ENCODE data around the gene CXADR.
"Not testable (repeated sequence)": the region's sequence is repeated elsewhere in the genome, so short reads cannot be mapped to it uniquely, and the experiment has no call there.

Gene CXADR

DNA sequence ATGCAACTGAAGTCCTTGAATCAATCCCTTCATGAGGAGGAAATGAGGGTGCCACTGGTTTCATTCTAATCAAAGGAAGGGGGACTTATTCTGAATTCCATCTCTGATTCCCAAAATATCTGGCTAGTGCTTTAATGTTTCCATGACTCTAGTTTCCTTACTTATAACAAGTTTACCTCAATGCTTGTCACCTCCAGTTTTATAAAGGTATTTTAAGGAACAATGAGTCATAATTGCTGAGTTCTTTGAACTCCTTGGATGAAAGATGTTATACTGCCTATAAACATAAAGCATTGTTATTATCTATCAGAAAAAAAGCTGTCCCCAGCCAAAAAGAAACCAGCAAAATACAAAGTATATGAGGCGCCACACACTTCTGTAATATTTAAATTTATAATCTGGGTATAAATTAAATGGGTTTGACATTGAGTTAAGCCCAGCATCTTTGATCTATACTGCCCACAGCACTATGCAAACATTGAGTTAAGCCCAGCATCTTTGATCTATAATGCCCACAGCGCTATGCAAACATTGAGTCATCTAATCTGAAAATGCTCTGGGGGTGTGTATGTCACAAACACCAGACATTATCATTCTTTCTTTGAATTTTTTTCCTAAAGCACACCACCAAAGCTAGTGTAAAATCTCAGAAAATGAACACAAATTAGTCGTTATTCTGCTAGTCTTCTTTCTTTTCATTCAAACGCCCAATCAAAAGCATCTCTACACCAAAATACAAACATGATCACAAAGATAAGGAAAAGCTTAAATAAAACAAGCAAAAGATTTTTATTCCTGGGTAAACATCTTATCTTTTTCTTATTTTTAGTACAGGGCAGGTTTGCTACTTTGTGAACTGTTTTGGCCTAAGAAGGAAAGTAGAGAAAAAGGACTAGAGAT is 11.5 kb upstream of the CXADR start:
- no peak for DNase-seq (ENCODE audit: extremely low read depth in 1 of 2, low read depth in 1 of 2)

DNA sequence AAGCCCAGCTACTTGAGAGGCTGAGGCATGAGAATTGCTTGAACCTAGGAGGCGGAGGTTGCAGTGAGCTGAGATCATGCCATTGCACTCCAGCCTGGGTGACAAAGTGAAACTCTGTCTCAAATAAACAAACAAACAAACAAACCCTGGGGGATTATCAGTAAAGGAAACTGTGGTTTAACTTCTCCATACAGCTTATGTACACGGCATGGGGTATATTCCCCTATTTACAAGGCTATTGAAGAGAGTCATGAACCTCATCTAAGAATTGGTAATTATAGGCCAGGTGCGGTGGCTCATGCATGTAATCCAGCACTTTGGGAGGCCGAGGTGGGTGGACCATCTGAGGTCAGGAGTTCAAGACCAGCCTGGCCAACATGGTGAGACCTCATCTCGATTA is 9.9 kb upstream of the CXADR start:
- not testable (repeated sequence) for DNase-seq (ENCODE audit: extremely low read depth in 1 of 2, low read depth in 1 of 2)

DNA sequence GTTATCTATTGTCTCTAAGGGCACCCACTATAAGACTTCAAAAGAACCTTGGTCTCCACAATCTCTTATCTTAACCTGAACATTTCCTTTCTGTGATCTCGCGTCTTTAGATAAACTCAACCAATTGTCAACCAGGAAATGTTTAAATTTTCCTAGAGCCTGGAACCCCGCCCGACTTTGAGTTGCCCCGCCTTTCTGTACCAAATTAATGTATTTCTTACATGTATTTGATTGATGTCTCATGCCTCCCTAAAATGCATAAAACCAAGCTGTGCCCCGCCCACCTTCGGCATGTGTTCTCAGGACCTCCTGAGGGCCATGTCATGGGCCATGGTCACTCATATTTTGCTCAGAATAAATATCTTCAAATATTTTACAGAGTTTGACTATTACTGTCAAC is 5.9 kb upstream of the CXADR start:
- no peak for DNase-seq (ENCODE audit: extremely low read depth in 1 of 2, low read depth in 1 of 2)

DNA sequence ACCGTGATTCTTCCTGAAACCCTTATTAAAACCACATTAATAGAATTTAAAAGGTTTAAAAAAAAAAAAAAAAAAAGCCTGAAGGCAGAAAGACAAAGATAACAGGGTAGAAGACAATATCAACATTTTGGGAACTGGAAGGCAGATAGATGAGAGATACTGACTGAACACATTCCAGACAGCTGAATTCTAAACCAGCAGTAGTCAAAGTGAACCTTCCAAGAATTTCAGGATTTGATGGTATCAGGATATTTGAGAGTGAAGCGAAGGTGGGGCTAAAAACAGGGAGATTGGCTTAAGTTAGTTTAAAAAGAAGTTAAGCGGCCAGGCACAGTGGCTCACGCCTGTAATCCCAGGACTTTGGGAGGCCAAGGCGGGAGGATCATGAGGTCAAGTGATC is 5.3 kb upstream of the CXADR start:
- DNase-seq (ENCODE audit: extremely low read depth in 1 of 2, low read depth in 1 of 2): no peak

DNA sequence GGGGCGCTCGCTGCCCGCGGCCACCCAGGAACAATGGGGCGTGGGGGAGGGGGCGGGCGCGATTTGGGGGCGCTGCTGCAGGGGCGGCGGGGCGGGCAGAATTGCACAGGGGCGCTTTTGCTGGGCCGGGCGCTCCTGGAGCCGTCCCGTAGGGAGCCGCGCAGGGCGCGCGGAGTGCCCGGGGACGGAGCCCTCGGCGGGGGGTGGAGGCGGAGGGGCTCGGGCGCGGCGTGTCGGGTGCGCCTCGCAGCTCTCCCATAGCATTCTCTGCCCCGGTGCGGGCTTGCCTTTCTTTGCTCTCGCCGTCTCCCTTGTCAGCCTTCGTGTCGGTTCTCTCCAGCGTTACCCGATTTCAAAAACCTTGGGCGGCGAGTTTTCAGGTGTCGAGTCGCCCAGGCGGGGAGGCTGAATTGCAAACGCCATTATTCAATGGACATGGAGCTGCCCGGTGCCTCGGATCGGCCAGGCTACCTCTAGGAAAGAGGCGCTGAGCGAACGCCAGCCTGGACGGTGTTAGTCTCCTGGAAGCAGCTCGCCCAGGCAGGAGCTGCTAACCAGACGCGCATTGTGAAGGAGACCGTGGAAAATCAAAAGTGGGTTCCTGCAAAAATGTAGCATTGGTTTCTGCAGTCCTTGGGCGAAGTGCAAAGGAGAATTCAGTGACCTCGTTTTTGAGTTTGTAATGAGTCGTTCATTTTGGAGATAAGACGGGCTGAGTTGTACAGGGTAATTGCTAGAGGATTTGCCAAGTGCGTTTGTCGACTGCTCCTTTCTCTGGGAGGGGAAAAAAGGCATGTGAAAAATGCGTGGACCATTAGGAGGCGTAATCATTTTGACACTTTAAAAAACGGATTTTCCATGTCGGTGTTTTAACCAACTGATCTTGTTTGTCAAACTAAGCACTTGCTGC is 626 bp downstream of the CXADR start:
- DNase-seq (ENCODE audit: extremely low read depth in 1 of 2, low read depth in 1 of 2): no peak

DNA sequence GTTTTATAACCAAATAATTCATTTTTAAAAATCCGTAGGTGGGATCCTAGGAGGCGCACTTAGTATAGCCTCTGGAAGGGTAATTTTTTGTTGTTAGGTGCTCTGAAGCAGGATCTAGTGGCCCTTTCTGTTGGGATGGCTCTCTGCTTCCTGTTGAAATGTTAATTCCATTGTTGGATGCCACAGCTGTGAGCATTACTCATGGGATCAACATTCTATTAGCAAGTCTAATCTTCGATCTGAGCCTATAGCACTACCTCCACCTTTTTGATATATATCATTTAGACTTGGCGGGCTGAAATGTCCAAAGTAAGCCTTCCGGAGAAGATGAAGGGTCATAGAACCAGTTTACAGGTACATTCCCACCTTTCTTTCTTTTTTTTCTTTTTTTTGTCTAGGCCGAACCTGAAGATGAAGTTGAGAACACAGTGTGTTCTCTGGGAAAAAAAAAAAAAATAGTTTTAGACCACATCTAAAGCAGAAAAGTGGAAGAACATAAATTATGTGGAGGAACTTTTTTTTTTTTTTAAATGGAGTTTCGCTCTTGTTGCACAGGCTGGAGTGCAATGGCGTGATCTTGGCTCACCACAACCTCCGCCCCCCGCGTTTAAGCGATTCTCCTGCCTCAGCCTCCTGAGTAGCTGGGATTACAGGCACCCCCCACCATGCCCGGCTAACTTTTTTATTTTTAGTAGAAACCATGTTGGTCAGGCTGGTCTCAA is 1.4 kb downstream of the CXADR start:
- no peak for DNase-seq (ENCODE audit: extremely low read depth in 1 of 2, low read depth in 1 of 2)

DNA sequence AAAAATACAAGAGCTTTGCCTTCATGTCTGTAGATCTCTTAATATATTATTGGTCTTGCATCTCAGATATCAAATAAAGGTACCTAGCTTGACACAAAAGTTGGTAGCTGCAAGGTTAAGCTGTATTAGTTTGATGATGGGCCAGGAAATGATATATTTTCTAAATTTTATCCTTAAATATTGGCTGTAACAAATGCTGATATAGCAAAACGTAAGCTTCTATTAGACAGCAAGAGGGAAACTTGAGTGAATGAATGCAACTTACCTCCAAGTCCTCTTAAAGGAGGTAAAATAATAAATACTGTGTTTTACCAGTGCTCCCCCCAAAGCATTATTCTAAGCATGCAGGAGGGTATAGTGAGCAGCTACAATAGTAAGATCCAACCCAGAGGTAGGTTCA is 4.2 kb downstream of the CXADR start:
- not testable (repeated sequence) for DNase-seq (ENCODE audit: extremely low read depth in 1 of 2, low read depth in 1 of 2)

DNA sequence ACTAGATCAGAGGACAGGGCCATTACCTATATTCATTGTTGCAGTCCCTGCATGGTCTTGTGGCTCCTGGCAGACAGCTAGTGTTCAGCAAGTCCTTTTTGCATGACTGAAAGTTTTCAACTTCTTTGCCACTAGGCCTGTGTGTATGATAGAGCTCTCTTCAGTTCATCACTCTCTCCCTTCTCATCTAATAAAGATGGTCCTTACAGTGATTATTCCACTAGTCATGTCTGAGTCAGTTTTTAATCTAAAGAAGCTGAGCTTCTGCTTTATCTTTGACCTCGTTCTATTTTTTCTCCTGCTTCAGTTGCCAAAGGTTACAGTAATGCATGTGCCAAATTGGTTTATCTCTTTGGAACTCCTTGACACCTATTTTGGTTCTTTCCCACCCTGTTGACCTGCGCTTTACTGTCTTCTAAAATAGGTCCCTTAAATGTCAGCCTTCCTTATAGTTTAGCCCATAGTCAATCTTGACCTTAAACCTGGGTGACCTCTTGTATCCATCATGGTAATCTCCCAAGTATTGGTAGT is 6.4 kb downstream of the CXADR start:
- DNase-seq (ENCODE audit: extremely low read depth in 1 of 2, low read depth in 1 of 2): no peak

DNA sequence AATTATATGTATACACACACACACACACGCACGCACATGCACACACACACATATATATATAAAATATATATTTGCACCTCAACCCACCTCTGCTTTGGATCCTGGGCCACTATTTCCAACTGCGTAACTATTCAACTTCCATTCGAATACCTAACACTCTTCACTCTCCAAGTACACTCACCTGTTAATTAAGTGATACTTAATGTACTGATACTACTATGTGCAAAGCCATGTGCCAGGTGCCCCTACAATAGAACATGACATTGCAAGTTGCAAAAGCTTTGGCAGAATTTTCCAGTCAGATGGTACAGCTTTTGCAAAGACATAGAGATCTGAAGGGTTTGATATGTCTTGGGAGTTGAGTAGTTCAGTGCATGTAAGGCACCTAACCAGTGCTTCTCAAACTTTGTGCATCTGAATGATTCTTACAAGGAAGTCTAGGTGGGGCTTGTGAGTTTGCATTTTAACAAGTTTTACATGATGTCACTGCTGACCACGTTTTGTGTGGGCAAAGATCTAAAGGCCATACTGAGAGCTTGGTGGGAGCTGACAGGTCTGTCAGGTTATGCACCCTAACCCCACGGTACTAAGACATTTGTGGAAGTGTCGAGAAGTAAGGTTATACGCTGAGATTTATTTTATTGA is 7.2 kb downstream of the CXADR start:
- DNase-seq (ENCODE audit: extremely low read depth in 1 of 2, low read depth in 1 of 2): no peak

DNA sequence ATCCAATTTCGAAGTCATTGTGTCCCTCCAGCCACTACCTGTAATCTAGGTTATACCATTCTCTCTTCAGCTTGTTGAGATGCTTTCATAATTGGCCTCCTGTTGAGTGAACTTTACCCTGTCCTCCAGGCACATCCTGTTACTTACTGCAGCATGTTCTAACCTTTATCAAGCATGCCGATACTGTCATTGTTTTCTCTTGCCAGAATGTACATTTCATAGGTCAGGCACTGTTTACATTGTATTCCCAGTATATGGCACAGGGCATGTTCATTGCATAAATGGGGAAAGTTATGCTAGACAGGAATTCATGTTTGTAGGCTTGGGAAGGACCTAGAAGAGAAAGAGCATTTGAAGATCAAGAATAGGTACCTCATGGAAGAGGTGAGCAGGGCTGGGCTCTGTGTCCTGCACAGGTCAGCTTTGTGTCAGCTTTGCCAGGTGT is 10.2 kb downstream of the CXADR start:
- no peak for DNase-seq (ENCODE audit: extremely low read depth in 1 of 2, low read depth in 1 of 2)

DNA sequence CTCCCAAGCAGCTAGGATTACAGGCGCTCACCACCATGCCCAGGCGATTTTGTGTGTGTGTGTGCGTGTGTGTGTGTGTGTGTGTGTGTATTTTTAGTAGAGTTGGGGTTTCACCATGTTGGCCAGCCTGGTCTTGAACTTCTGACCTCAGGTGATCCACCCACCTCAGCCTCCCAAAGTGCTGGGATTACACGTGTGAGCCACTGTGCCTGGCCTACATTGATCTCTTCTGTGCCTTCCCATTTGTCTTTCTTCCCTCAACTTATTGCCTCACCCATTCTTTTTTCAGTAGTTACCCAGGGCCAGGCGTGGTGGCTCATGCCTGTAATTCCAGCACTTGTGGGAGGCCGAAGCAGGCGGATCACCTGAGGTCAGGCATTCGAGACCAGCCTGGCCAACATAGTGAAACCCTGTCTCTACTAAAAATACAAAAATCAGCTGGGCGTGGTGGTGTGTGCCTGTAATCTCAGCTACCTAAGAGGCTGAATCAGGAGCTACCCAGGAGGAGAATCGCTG is 11.2 kb downstream of the CXADR start:
- not testable (repeated sequence) for DNase-seq (ENCODE audit: extremely low read depth in 1 of 2, low read depth in 1 of 2)

DNA sequence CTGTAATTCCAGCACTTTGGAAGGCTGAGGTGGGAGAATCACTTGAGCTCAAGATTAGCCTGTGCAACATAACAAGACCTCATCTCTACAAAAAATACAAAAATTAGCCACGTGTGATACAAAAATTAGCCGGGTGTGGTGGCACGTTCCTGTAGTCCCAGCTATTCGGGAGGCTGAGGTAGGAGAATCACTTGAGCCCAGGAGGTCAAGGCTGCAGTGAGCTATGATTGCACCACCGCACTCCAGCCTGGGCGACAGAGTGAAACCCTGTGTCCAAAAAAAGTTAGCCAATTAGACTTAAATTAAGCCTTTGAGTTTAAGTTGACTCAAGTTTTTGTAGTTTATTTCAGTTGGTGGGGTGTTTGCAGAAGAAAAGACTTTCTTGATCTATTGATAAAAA is 11.8 kb downstream of the CXADR start:
- no peak for DNase-seq (ENCODE audit: extremely low read depth in 1 of 2, low read depth in 1 of 2)

DNA sequence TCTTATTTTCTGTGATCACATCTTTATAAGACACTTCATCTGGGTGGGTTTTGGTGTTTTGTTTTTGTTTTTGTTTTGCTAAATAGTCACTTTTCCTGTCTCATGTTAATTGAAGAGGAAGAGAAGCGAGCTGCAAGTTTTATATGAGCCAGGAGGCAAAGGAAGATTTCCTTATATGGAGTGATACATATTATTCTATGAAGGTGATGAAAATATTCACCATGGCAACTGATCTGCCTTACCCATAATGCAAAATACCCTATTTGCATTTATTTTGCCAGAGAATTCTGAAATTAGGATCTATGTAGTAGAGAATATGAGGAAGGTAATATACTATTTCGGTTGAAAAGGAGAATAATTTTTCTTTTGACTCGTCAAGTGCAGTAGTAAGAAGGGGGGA is 13.9 kb downstream of the CXADR start:
- no peak for DNase-seq (ENCODE audit: extremely low read depth in 1 of 2, low read depth in 1 of 2)

DNA sequence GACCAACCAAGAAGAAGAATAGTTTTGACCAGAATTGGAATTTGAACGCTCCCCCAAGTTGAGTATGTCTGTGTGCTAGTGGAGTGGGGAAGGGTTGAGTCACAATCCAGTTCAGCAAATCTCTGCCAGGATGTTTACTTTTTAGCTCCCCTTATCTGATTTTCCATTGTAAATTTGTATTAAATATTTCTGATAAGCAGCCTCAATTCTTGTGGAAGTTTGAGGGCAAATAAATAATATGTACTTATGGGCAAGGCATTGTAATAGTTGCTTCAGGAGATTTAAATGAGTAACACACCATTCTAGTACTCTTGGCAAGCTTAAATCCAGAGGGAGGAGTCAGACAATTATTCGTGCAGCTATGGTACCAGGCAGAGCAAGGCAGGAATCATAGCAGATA is 14.4 kb downstream of the CXADR start:
- no peak for DNase-seq (ENCODE audit: extremely low read depth in 1 of 2, low read depth in 1 of 2)

DNA sequence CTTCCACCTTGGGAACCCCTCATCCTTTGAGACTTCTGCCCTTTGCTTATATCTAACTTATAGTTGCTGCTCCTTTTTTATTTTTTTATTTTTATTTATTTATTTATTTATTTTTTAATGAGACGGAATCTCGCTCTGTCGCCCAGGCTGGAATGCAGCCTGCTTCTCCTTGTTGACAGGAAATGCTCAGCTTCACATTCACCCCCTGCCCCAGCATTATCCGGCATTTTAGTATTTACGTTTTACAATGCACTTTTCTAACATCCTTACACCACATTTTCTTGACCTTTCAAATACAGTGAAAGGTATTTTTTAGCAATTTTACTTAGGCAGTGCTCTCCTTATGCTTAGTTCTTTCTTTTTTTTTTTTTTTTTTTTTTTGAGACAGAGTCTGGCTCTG is 14.9 kb downstream of the CXADR start:
- DNase-seq (ENCODE audit: extremely low read depth in 1 of 2, low read depth in 1 of 2): no peak

DNA sequence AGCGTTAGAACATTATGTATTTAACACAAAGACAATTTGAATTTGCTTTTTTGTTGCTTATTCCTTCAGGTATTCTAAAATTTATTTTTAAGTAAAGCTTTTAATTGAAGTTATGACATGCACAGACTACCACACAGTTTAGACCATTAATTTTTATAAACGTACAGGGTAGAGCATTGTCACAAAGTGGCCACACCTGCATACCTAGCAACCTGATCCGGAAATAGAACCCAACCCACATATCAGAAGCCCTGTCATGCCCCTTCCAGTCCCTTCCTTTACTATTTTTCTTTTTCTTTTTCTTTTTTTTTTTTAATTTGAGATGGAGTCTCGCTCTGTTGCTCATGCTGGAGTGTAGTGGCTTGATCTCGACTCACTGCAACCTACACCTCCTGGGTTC is 16.8 kb downstream of the CXADR start:
- no peak for DNase-seq (ENCODE audit: extremely low read depth in 1 of 2, low read depth in 1 of 2)

DNA sequence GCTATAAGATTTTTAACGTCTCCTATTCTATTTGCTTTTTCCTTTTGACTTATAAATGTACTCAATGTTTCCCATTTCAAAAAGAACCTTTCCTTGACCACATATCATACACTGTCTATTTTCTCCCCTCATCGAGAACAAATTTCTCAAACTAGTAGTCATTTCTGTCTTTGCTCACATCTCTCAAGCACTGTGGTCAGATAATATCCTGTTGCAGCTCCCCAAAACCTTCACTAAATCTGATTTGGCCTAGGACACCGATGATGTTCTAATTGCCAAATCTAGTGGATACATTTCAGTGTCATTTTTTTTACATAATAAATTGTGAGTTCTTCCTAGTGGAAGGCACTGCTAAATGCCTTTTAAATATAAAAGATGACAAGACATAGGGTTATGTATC is 19.4 kb downstream of the CXADR start:
- DNase-seq (ENCODE audit: extremely low read depth in 1 of 2, low read depth in 1 of 2): no peak

DNA sequence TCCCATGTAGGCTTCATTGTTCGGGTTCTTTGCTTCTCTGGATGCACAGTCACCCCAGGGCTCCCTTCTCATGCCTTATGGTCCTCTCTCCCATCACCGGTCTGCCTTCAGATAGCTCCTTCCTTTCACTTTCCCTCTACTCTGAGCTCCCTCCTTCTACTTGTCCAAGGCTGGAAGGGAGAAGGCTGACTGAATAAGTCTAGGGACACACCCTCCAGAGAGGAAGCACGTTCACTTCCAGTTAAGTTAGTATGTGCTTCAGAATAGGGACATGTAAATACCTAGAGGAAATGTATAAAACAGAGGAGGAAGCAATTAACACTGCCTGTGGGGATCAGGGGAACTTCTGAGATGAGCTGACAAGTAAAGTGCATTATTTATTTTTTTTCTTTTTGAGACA is 23.5 kb downstream of the CXADR start:
- DNase-seq (ENCODE audit: extremely low read depth in 1 of 2, low read depth in 1 of 2): no peak

DNA sequence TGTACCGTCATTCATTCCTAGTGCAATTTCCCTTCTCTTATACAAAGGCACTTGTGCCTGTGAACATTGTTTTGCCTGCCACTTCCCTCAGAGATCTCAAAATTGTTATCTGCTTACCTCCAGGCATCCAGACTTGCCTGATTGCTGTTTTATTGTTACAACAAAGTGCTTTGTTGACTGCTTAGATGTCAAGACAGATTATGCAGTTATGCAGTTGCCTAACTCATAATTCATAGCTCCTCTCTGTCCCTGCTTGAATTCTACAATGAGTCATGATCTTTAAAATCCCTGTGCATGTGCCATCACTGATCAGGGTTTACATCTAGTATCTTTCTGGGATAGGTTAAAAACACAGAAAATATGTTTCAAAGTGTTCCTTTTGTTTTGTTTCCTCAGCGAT is 24.5 kb downstream of the CXADR start:
- no peak for DNase-seq (ENCODE audit: extremely low read depth in 1 of 2, low read depth in 1 of 2)

DNA sequence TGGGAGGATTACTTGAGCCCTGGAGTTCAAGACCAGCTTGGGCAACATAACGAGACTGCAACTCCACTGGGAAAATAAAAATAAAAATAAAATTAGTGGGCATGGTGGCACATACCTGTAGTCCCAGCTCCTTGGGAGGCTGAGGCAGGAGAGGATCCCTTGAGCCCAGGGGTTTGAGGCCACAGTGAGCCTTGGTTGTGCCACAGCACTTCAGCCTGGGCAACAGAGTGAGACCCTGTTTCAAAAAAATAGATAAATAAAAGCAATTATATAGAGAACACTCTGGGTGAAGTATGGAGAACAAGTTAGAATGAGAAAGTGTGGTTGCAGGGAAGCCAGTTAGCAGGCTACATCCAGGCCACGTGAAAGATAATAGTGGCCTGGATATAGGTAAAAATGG is 25.7 kb downstream of the CXADR start:
- no peak for DNase-seq (ENCODE audit: extremely low read depth in 1 of 2, low read depth in 1 of 2)

All from activated CD8-positive, alpha-beta memory T cell treated with anti-CD3 and anti-CD28 coated beads for 1 hour (primary cell).